T47D (cell line): ENCODE measurements around the gene NELL1.

Source experiments
- DNase-seq, 2 experiments: peaks; one replicate each; pipeline versions ENCODE4 v3.0.0 to v3.0.0-alpha.2; 2011 to 2012; ENCODE audit warnings: low read depth in 1 of 2, low spot score in 1 of 2
- JUND ChIP-seq: IDR thresholded peaks from 2 replicates; pipeline ENCODE4 v1.6.1; 2012; ENCODE audit warnings: low read depth
- in situ Hi-C: cut with HindIII; loops from 2 replicates; pipeline ENCODE4 v1.10.0; 2016; ENCODE audit warnings: low sequenced_read_pairs, low pct_unique_long_range_greater_than_20kb

NELL1 gene

GRCh38 chr11:21350613-21351012, 681.2 kb downstream of the NELL1 start:
- DNase-seq: no peak
- in situ Hi-C loops: no loop called here
- TF ChIP-seq JUND: no peak

- TF ChIP-seq JUND: no peak
- in situ Hi-C loops: no loop called here
- no peak for DNase-seq
Observed at GRCh38 chr11:21353425-21353824, 684.0 kb downstream of the NELL1 start.

- in situ Hi-C loops: no loop called here
- DNase-seq: no peak
- TF ChIP-seq JUND: no peak
Observed at GRCh38 chr11:21364866-21365624, 695.7 kb downstream of the NELL1 start.

- no peak for TF ChIP-seq JUND
- in situ Hi-C loops: no loop called here
- no peak for DNase-seq
Observed at GRCh38 chr11:21369947-21370346, 700.6 kb downstream of the NELL1 start.

- in situ Hi-C loops: no loop called here
- DNase-seq: no peak
- no peak for TF ChIP-seq JUND
Observed at GRCh38 chr11:21371044-21371443, 701.7 kb downstream of the NELL1 start.

- in situ Hi-C loops: no loop called here
- no peak for TF ChIP-seq JUND
- DNase-seq: no peak
Observed at GRCh38 chr11:21372672-21373071, 703.3 kb downstream of the NELL1 start.

GRCh38 chr11:21374376-21374775, 705.0 kb downstream of the NELL1 start:
- no peak for TF ChIP-seq JUND
- in situ Hi-C loops: no loop called here
- no peak for DNase-seq

- peak; percentile 5 to 22 for DNase-seq
- in situ Hi-C loops: no loop called here
- TF ChIP-seq JUND: no peak
Observed at GRCh38 chr11:21385669-21386440, 716.5 kb downstream of the NELL1 start.

GRCh38 chr11:21390430-21390829, 721.0 kb downstream of the NELL1 start:
- no peak for DNase-seq
- TF ChIP-seq JUND: no peak
- in situ Hi-C loops: no loop called here

GRCh38 chr11:21396342-21397008, 727.1 kb downstream of the NELL1 start:
- no peak for TF ChIP-seq JUND
- DNase-seq: no peak
- in situ Hi-C loops: no loop called here

- TF ChIP-seq JUND: no peak
Observed at GRCh38 chr11:21398195-21398594, 728.8 kb downstream of the NELL1 start.

GRCh38 chr11:21401496-21401895, 732.1 kb downstream of the NELL1 start:
- in situ Hi-C loops: no loop called here
- TF ChIP-seq JUND: no peak
- no peak for DNase-seq

More at GRCh38 chr11:21398195-21398594, 728.8 kb downstream of the NELL1 start:
- in situ Hi-C loops: no loop called here
- no peak for DNase-seq

- TF ChIP-seq JUND: no peak
- in situ Hi-C loops: no loop called here
- no peak for DNase-seq
Observed at GRCh38 chr11:21402274-21402673, 732.9 kb downstream of the NELL1 start.
